Right kidney (tissue), 1 donor: Measurements from ENCODE around the gene BDNF.
A peak's percentile ranks its signal among the peaks of the same experiment; 100 is the strongest.

Source experiments
- DNase-seq: peaks from one replicate; pipeline ENCODE4 v3.0.0-alpha.2; 2016

Gene BDNF

GRCh38 chr11:27707676-27708075 lies 7.4 kb upstream of the BDNF start:
- no peak for DNase-seq

DNA sequence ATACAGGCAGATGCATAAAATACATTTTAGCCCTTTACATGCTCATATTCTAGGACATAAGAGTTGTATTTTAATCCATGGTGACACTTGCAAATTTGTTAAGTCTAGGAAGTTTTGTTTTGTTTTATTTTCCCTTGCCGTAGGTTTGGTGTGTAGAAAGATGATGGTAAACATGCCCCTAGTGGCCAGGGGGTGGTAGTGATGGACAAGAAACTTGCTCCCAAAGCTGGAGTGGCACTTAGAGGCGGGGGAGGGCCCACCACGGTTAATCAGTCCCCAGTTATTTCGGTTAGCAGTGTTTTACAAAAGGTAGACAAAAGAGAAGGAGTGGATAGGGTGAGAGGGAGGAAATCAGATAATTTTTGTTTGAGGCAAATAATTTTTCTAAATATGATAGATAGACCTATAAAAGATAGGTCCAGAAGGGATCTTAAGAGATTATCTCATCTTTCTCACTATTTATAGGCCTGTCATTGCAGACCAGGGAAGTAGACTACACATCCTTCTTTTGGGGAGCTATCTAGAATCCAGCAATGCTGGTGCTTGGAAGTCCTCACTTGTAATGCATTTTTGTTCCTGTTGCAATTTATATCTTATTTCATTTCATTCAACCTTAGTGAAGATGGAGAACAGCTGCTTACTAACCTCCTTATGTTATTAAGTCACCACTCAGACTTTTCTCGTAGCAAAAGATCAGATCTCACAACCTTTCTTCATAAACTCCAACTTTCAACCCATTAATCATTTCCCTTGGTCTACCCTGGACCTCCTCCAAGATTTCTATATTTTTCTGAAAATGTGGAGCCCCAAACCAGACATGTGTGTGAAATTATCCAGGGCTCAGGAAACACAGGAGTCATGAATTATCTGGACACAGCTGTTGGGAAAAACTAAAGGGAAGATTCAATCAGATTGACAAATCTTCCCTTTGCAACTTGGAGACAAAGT lies 5.9 kb upstream of the BDNF start:
- no peak for DNase-seq

DNA sequence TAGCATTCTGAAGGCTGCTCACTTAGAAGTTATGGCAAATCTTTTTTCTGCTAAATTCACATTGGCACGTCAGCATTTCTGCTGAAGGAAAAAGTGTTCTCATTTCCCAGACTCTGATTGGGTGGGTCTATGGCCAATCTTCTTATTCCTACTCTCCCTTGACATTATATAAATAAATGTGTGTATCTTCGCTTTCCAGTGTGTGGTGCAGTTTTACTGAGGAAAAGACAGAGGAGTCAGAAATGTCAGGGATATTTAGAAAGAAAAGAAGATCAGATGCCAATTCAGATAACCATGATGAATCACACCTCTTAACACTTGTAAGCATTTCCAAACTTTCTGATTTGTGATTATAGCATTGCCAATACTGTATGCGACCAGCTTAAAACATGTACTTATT lies 3.2 kb upstream of the BDNF start:
- DNase-seq = no peak

DNA sequence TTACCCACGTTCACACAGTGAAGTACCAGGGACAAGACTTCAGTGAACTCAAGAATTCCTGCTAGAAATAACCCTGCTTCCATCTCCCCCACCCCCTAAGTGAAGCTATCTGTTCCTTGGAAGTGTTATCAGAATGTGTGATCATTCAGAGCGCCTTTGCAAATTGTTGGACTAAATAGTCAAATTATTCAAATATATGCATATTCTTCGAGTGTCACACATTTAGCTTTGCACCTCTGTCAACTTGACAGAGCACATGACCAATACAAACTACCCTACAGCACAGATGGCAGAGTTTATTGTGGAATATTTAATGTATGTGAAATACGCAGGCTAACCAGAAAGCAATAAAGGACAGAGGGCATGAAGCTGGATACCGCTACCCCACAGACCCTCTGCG lies 2.6 kb upstream of the BDNF start:
- no peak for DNase-seq

DNA sequence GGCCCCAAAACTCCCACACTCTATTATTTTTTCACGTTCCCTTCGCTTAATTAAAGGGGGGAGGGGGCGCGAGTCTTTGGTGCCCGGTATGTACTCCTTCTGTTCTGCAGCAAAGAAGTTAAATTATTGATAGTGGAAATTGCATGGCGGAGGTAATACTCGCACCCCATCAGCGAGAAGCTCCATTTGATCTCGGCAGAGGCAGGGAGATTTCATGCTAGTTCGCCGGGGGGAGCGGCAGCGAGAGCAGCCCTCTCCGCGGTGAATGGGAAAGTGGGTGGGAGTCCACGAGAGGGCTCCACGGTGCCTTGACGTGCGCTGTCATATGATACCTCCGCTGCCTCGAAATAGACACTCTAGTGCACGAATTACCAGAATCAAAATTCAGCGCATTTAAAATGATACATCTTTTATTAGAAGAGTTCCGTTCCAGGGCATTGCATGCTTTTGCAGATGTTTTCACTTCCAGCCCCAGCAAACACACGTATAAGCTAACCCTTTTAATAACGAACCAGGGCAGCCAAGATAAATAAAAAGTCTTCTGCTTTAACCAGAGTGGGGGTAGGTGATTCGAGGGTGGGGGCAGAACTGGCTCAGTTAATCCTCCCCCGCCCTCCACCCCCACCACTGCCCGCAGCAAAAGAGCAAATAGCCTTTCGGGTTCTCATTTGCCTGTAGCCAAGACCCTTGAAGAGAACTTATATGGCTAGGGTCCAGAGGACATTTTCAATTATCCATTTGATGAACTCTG lies 1.3 kb upstream of the BDNF start:
- DNase-seq = peak; percentile 62

DNA sequence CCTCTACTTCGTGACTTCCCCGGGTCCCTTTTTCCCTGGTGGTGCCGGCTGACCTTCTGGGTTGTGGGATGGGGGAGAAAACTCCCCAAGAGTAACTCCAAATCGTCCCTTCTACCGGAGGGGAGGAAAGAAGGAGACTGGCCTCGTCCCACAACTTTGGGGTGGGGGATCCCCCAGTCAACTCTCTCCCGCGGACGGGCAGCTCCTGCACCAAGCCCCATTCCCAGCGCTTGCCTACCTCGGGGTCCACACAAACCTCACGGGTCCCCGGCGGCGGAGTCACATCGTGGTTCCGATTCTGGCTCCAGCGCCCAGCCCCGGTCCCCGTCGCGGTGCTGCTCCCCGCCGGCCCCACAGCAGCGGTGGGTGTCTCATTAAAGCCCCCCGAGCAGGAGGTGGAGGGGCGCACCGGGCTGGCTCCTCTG lies 317 bp downstream of the BDNF start:
- peak; percentile 67 for DNase-seq

- peak; percentile 79 for DNase-seq
Observed at GRCh38 chr11:27699242-27699925, 871 bp downstream of the BDNF start.

DNA sequence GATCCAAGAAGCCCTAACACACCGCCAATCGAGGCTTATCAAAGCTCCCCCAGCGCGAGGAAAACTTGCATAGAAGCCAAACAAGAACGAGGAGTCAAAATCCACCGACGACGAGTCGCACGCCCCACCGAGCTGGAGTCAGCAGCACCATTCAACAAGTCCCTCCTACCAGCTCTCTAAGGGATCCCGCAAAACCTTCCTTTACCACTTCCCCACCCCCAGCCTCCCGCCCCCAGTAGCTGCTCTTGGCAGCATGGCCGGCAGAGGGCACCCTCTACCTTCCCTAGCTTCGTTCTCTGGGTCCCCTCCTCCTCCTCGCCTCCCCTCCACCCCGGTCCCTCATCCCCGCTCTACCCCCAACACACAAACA lies 1.4 kb downstream of the BDNF start:
- no peak for DNase-seq

- no peak for DNase-seq
Observed at GRCh38 chr11:27697679-27698275, 2.5 kb downstream of the BDNF start.

GRCh38 chr11:27696961-27697360 lies 3.3 kb downstream of the BDNF start:
- no peak for DNase-seq

DNA sequence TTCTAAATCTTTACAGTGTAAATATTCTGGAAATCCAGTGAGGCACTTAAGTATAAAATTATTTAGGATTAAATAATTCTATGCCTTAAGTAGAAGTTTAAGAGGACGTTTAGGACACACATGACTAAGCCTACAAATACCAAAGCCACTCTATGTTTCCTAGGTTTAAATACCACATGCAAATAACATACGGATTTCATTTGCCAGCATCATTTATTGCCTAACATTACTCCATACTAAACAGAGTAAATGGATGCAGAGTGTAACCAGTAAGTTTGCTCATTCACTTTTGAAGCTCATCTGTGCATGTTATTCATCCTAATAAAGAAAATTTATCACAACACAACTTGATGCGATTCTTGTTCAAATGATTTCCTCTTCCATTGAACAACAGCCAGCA lies 4.1 kb downstream of the BDNF start:
- DNase-seq = no peak

DNA sequence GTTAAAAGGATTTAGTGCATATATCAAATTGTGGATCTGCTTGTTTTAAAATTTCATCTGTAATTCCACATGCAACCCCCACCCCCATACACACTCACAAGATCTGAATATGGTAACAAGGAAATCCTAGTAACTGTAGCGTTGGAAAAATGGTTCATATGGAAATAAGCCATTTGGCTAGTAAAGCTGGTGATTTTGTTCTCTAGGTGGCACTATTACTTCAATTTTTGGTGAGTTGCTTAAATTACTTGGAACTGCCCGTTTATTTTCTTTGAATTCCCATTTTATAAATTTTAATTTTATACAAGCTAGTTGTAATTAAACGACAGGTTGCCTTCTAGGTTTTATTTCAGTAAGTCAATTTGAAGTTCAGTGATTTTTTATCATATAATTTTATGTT lies 5.3 kb downstream of the BDNF start:
- DNase-seq = no peak

DNA sequence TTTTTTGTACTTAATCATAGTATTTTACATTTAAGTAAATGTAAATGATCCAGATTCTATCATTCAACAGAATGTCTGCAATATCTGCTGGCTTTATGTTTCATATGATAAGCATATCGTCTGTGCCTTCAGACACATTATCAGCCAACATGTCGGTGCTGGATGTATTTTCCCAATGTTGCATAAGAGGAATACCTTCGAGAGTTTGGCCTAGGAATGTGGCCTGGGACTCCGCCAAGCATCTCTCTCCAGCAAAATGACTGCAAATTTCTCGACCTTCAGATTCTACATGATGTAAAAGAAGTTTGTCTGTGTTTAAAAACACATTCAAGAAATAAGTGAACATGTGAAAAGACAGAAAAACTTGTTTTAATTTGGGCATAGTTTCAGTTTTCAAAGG lies 6.9 kb downstream of the BDNF start:
- no peak for DNase-seq

DNA sequence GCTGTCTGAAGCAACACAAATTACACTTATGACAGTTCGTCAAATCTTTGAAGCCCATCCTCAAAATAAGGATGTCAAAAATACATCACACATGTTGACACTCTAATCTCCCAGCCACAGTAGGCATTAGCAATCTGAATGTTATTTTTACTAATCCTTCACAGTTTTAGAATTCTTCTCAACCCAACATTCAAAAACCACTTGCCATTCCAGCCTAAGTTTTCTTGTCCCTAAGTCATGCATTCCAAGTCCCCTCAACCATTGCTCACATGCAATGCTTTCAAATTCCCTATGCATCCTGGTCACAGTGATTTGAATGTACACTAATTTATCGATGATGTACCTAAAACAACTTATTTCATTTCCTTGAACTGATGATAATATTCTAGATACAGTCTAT lies 7.5 kb downstream of the BDNF start:
- DNase-seq = no peak

GRCh38 chr11:27688076-27688475 lies 12.2 kb downstream of the BDNF start:
- DNase-seq = no peak

DNA sequence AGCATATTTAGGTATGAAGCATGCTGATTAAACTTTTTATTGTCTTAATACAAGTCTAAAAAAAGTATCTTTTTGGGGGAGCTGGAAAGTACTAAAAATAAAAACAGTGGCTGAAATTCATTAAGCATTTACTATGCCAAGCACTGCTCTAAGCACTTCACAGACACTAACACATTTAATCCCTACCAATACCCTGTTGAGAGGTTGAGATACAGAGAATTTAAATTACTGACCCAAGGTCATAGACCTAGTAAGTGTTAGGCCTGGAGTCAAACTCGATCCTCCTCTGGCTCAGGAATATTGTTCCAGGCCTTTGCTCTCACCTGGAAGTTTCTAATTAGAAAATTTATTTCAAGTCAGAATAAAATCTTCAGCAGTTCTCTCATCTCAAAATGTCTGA lies 18.6 kb downstream of the BDNF start:
- no peak for DNase-seq

DNA sequence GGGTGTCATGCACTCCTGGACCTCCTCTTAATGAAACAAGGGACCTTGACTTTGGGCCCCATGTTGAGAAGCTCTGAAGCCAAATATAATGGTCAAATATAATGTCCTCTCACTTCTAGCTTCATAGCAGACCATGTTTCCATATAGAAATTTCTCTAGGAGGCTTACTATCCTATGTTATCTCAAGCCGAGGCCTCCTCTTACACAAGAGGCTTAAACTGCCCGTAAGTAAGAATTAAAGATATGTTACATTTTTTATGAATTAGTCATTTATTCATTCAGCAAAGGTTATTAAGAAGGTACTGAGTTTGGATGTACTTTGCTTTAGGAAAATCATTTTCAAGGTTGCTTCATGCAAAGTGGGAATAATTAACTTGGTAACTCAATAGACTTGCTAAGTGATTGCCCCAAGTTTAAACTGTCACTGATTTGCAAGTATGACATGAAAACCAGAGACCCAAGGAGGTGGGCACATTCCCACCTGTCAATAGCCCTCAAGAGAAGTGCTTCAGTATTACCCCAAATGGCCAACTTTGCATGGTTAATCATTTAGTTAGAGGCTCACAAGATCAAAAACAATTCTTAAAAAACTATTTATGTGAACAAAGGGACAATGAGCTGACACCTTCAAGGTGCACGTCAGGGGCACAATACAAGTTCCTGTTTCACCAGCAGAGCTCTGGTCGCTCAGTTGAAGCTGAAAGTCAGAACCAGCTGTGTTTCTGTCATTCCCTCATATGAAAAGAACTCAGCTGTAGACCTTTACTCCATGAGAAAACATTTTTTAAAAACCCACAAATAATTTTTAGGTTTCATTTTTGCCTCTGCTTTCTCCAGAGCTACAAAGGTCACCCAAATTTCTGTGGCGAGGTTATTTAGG lies 20.9 kb downstream of the BDNF start:
- DNase-seq = no peak

- no peak for DNase-seq
Observed at GRCh38 chr11:27678242-27678641, 22.0 kb downstream of the BDNF start.

GRCh38 chr11:27677108-27677507 lies 23.1 kb downstream of the BDNF start:
- DNase-seq = no peak

DNA sequence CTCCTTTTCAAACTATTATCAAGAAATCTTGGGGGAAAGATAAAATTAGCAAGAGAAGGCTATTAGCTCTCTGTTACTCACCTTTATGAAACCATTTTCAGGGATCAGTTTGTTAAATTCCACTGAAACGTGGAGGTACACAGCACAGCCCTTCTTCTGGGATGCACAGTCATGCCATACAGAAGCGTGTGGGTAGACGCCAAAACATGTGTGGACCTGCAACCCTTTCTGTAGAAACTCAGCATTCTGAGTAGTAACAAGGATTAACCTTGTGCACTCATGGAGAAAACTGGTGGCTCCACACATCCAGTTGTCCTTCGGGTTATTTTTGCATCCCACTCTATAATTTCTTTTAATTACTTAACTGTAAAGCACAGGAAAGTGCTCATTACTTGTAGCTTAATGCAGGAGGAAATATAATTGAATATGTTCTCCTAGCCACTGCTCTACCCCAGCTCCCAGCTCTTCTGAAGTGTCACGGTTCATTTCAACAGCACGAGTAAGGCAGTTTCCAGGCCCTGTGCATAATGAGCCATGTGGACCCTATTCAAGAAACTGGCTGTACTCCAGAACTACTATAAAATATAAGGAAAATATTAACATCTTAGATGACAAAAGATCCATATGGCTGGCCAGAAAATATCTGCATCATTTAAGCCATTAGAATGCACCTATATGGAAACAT lies 26.1 kb downstream of the BDNF start:
- DNase-seq = peak; percentile 26

GRCh38 chr11:27672836-27673464 lies 27.3 kb downstream of the BDNF start:
- no peak for DNase-seq
